Astrocyte of the cerebellum (primary cell): Measurements from ENCODE around the gene TUBGCP6.

Source experiments
- DNase-seq: peaks from one replicate; pipeline ENCODE4 v3.0.0-alpha.2; 2011; ENCODE audit warnings: low read depth
- H3K4me3 ChIP-seq: 2 replicates; pipeline ENCODE4 v1.5.1; 2011; ENCODE audit warnings: mild to moderate bottlenecking, low read depth, low read length, moderate library complexity
- in situ Hi-C: cut with HindIII; loops from 2 replicates; pipeline ENCODE4 v1.10.0; 2017; ENCODE audit warnings: low sequenced_read_pairs
- TF ChIP-seq, protein P1 (sequence below): IDR thresholded peaks from 2 replicates; pipeline ENCODE4 v1.5.1; 2012; ENCODE audit warnings: low read length, low read depth, moderate library complexity, mild to moderate bottlenecking; ENCODE audit errors: missing control alignments

The TUBGCP6 gene

DNA sequence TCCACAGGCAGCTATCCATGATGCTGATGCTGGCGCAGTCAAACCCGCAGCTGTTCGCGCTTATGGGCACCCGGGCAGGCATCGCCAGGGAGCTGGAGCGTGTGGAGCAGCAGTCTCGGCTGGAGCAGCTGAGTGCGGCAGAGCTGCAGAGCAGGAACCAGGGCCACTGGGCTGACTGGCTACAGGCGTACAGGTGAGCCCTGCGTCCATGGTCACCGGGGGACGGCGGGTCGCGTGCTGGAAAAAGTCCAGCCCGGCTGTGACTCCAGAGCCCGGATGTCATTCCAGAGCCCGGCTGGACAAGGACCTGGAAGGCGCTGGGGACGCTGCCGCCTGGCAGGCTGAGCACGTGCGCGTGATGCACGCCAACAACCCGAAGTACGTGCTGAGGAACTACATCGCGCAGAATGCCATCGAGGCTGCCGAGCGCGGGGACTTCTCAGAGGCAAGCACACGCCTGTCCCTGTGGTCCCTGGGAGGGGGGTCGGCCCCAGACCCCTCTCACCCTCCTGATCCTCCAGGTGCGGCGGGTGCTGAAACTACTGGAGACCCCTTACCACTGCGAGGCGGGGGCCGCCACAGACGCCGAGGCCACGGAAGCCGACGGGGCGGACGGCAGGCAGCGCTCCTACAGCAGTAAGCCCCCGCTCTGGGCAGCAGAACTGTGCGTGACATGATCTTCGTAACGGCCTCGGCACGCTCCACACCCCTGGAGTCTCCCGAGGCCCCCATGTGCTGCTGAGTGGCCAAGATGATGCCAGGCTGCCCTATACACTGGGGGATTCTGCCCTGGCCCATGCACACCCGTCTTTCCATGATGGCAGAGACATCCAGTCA is 27.9 kb downstream of the TUBGCP6 start:
- no peak for DNase-seq
- no peak overlapping the region for H3K4me3 ChIP-seq
- TF ChIP-seq, protein P1, sequence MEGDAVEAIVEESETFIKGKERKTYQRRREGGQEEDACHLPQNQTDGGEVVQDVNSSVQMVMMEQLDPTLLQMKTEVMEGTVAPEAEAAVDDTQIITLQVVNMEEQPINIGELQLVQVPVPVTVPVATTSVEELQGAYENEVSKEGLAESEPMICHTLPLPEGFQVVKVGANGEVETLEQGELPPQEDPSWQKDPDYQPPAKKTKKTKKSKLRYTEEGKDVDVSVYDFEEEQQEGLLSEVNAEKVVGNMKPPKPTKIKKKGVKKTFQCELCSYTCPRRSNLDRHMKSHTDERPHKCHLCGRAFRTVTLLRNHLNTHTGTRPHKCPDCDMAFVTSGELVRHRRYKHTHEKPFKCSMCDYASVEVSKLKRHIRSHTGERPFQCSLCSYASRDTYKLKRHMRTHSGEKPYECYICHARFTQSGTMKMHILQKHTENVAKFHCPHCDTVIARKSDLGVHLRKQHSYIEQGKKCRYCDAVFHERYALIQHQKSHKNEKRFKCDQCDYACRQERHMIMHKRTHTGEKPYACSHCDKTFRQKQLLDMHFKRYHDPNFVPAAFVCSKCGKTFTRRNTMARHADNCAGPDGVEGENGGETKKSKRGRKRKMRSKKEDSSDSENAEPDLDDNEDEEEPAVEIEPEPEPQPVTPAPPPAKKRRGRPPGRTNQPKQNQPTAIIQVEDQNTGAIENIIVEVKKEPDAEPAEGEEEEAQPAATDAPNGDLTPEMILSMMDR = no peak
- in situ Hi-C loops = no loop called here

DNA sequence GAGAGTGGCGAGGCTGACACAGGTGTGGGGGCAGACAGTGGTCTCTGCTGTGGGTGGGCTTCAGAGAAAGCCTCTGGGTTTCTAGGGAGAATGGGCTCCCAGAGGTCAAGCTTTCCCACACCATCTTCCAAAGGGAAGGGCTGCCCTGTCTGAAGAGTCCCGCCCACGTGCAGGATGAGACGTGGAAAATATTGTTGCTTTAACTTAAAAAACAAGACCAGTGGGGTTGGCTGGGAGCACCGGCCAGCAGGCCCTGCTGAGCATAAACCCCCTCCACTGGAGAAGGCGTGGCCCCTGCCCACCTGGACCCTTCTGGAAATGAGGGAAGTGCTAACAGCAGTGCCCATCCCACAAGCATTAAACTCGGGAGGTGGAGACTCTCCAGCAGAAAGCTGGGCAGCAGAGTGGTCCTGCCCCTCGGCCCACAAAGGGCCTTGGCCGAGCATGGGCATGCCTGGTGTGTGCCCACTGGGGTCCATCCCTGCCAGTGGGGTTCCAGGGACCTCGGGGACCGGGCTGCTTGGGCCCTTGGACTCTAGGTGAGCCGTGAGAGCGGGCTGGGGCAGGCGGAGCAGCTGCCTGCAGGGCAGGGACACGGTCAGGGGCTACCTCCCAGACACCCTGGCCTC is 28.7 kb downstream of the TUBGCP6 start:
- in situ Hi-C loops = no loop called here
- DNase-seq = no peak
- TF ChIP-seq, protein P1 = no peak
- H3K4me3 ChIP-seq = no peak overlapping the region

DNA sequence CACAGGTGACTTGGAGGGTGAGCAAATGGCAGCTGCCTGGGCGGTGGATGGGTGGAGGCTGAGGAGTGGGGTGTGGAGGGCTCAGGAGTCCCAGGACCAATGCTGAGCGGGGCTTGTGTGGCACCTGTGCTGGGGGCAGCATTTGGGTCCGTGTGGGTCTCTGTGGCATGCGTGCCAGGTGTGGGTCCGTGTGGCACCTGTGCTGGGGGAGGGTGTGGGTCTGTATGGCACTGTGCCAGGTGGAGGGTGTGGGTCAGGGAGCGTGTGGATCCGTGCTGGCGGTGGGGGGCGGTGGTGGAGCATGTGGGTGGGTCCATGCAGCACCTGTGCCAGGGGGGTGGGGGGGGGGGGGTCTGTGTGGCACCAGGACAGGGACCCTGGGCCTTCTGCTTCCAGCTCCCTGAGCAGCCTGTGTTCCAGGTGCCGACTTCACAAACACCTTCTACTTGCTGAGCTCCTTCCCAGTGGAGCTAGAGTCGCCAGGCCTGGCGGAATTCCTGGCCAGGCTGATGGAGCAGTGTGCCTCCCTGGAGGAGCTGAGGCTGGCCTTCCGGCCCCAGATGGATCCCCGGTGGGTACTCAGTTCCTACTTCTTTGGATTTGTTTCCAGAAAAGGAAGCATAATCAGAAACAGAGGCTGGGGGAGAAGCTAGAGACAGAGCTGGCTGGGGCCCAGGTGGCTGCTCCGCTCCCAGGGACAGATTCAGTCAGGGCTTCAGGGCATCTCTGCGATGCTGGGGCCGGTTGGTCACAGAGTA is 29.3 kb downstream of the TUBGCP6 start:
- TF ChIP-seq, protein P1 = no peak
- DNase-seq = no peak
- H3K4me3 ChIP-seq = no peak overlapping the region
- in situ Hi-C loops = no loop called here

DNA sequence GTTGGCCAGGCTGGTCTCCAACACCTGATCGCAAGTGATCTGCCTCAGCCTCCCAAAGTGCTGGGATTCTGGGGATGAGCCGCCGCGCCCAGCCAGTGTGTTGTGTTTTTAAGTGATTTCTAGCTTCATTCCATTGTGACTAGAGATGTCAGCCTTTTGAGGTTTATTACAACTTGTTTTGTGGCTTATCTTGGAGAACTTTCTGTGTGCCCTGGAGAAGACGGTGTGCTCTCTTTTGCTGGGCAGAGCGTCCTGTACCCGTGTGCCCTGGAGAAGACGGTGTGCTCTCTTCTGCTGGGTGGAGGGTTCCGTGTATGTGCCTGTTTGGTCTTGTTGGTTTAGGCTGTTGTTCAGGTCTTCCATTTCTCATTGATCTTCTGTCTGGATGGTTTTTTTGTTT is 31.6 kb downstream of the TUBGCP6 start:
- no peak overlapping the region for H3K4me3 ChIP-seq
- TF ChIP-seq, protein P1 = no peak
- no peak for DNase-seq
- in situ Hi-C loops = no loop called here

DNA sequence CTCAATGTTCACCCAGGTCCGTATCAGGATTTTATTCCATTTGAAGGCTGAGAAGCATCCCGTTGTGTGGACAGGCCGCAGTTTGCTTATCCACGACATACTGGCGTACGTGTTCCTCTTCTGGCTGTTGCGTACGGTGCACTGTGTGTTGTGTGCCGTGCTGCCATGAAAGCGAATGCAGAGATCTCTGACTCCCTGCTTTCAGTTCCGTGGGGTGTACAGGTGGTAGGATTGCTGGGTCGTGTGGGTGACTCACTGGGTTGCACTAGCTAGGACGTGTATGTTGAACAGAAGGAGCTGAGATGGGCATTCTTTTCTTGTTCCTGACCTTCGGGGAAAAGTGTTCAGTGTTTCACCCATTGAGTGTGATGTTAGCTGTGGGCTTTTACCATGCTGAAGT is 33.7 kb downstream of the TUBGCP6 start:
- in situ Hi-C loops = no loop called here
- TF ChIP-seq, protein P1 = no peak
- no peak for DNase-seq
- no peak overlapping the region for H3K4me3 ChIP-seq

DNA sequence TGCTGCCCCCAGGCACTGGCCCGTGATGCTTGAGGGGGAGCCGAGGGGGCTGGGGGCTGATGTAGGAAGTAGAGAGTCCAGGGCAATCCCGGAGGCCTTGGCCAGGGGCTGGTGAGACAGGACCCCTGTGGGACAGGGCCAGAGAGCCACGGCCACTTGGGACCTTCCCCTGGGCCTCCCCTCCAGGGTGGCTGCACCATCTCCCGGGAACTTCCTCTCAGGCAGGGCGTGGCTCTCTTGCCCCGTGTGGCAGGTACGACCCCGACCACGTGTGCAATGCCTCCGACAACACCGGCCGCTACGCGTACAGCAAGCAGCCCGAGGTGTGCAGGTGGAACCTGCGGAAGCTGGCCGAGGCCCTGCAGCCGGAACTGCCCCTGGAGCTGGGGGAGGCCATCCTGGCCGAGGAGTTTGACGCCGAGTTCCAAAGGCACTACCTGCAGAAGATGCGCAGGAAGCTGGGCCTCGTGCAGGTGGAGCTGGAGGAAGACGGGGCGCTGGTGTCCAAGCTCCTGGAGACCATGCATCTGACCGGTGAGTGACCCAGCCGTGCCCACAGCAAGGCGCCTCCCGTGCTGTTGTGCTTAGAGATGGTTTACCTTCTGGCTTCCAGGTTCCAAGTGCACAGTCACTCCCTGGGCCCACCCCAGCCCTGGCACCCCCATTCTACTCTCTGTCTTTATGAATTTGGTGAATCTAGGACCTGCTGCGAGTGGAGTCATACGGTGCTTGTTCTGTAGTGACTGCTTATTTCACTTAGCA is 34.3 kb downstream of the TUBGCP6 start:
- H3K4me3 ChIP-seq = no peak overlapping the region
- no peak for DNase-seq
- in situ Hi-C loops = no loop called here
- TF ChIP-seq, protein P1 = no peak
